BE2C (cell line): ENCODE data around the gene TMEM147.

Source experiments
- DNase-seq: peaks from one replicate; pipeline ENCODE4 v3.0.0-alpha.2; 2020
- H3K27me3 ChIP-seq: fragments of 250-450 bp; sonication (Bioruptor Pico); 2 replicates; pipeline ENCODE4 v1.5.1; 2020; ENCODE audit warnings: mild to moderate bottlenecking
- H3K36me3 ChIP-seq: fragments of 250-450 bp; sonication (Bioruptor Pico); 2 replicates; pipeline ENCODE4 v1.5.1; 2020; ENCODE audit warnings: mild to moderate bottlenecking
- H3K4me1 ChIP-seq: fragments of 250-450 bp; sonication (Bioruptor Pico); 2 replicates; pipeline ENCODE4 v1.5.1; 2020
- H3K4me3 ChIP-seq: 2 replicates; pipeline ENCODE4 v1.5.1; 2011; ENCODE audit warnings: low read depth, low read length
- H3K9me3 ChIP-seq: fragments of 250-450 bp; sonication (Bioruptor Pico); 2 replicates; pipeline ENCODE4 v1.5.1; 2020
- TF ChIP-seq, protein P1 (sequence below): IDR thresholded peaks from 2 replicates; pipeline ENCODE4 v1.5.1; 2012; ENCODE audit warnings: mild to moderate bottlenecking, low read depth, low read length

TMEM147 gene

DNA sequence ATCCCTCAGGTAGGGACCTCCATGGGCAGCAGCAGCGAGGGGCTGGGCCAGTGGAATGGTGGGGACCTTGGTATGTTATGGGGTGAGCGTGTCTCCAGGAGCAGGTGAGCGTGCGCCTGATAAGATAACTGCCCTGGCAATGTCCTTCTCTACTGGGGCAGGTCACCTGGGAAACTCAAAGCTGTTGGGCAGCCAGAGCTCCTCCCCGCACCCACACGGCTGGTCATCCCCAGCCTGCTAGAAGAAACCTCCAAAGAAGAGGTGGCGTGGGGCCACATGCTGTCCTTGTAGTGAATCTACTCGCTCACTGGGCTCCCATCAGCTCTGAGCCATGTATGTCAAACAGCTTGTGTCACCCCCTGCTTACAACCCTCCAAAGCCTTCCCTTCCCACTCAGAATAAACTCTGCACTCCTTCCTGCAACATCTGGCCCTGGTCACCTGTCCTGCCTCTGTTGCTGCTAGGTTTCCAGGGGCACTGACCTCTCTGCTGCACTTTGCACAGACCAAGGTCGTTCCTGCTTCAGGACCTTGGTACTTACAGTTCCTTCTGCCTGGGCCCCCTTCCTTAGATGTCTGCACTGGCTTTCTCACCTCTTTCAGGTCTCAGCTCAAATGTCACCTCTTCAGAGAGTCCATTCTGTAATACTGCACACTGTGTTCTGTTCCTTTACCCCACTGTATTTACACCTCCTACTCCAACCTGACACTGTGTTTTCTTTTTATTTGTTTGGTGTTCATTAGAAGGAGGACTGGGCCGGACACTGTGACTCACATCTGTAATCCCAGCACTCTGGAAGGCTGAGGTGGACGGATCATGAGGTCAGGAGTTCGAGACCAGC, 19.8 kb downstream of the TMEM147 start:
- TF ChIP-seq, protein P1, sequence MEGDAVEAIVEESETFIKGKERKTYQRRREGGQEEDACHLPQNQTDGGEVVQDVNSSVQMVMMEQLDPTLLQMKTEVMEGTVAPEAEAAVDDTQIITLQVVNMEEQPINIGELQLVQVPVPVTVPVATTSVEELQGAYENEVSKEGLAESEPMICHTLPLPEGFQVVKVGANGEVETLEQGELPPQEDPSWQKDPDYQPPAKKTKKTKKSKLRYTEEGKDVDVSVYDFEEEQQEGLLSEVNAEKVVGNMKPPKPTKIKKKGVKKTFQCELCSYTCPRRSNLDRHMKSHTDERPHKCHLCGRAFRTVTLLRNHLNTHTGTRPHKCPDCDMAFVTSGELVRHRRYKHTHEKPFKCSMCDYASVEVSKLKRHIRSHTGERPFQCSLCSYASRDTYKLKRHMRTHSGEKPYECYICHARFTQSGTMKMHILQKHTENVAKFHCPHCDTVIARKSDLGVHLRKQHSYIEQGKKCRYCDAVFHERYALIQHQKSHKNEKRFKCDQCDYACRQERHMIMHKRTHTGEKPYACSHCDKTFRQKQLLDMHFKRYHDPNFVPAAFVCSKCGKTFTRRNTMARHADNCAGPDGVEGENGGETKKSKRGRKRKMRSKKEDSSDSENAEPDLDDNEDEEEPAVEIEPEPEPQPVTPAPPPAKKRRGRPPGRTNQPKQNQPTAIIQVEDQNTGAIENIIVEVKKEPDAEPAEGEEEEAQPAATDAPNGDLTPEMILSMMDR: no peak
- peaks cover 19% of the 10 kb centered on the region; the same call in 1 of the 2 replicates for H3K27me3 ChIP-seq
- no peaks in the 10 kb centered on the region for H3K9me3 ChIP-seq
- H3K4me1 ChIP-seq: no peaks in the 10 kb centered on the region
- H3K36me3 ChIP-seq: no peaks in the 10 kb centered on the region
- no peak overlapping the region for H3K4me3 ChIP-seq
- no peak for DNase-seq

DNA sequence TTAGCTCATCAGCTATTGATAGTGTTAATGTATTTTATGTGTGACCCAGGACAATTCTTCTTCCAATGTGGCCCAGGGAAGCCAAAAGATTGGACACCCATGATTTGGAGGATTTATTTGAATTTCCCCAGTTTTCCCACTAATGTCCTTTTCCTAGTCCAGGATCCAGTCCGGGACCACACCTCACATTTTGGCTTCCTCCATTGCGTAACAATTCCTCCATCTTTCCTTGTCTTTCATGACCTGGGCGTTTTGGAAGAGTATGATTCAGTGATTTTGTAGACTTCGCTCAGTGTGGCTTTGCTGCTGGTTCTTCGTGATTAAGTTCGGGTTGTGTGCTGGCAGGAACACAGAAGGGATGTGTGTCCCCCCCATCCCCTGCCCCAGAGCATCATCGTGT, 21.3 kb downstream of the TMEM147 start:
- no peaks in the 10 kb centered on the region for H3K36me3 ChIP-seq
- TF ChIP-seq, protein P1: no peak
- no peaks in the 10 kb centered on the region for H3K4me1 ChIP-seq
- no peaks in the 10 kb centered on the region for H3K9me3 ChIP-seq
- H3K27me3 ChIP-seq: peaks cover 19% of the 10 kb centered on the region; the same call in 1 of the 2 replicates
- no peak for DNase-seq
- H3K4me3 ChIP-seq: no peak overlapping the region

DNA sequence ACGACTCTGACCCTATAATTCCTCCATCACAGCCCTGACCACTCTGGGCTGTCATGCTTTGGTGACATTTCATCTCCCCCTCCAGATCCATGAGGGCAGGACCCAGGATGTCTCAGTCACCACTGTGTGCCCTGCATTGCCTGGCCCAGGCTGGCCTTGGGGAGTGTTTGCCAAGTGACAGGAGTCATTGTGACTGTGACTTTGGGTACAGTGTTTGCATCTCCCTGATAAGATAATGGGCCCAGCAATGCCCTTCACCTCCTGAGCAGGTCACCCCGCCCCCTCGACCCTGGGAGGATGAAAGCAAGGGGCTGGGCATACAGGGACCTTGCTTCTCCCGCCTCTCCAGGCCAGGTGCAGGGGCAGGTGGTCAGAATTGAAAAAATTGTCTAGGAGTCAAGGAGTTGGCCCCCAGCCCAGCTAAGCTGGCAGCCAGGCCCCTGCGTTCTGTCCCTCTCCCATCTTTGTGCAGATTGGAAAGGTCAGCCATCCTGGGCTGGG, 23.9 kb downstream of the TMEM147 start:
- no peak for DNase-seq
- no peak overlapping the region for H3K4me3 ChIP-seq
- H3K9me3 ChIP-seq: no peaks in the 10 kb centered on the region
- H3K36me3 ChIP-seq: no peaks in the 10 kb centered on the region
- H3K4me1 ChIP-seq: no peaks in the 10 kb centered on the region
- H3K27me3 ChIP-seq: peaks cover 15% of the 10 kb centered on the region; the same call in 1 of the 2 replicates
- TF ChIP-seq, protein P1: no peak

DNA sequence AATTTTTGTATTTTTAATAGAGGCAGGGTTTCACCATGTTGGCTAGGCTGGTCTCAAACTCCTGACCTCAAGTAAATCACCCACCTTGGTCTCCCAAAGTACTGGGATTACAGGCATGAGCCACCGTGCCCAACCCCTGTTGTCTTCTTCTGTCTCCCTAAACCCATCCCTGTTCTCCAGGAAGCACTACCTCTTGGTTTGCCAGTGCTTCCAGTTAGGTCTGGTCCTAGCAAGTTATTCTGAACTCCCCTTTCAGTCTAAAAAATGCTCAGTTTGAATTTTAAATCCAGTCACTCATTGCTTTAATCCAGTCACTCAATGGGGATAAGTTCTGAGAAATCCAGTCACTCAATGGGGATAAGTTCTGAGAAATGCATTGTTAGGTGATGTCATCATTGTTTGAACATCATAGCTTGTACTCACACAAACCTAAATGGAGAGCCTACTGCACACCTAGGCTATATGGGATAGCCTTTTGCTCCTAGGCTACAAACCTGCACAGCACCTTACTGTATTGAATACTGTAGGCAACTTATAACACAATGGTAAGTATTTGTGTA, 26.1 kb downstream of the TMEM147 start:
- no peak for DNase-seq
- peaks cover 12% of the 10 kb centered on the region; the same call in 1 of the 2 replicates for H3K27me3 ChIP-seq
- no peaks in the 10 kb centered on the region; the same call in 1 of the 2 replicates for H3K9me3 ChIP-seq
- H3K4me1 ChIP-seq: no peaks in the 10 kb centered on the region
- H3K36me3 ChIP-seq: no peaks in the 10 kb centered on the region
- H3K4me3 ChIP-seq: no peak overlapping the region
- TF ChIP-seq, protein P1: no peak

DNA sequence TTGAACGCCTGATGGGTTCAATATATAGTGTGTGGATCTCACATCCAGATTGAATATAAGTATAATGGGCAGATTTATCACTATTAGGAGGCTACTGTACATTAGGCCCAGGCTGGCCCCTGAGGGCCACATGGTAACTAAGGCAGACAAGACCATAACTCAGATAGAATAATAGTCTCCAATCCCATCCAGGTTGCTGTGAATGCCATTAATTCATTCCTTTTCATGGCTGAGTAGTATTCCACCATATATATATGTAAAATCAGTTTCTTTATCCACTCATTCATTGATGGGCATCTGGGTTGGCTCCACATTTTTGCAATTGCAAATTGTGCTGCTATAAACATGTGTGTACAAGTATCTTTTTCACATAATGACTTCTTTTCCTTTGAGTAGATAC, 32.5 kb downstream of the TMEM147 start:
- Histone ChIP-seq H3K4me3 (no peak overlapping the region), H3K27me3 (peaks cover 4% of the 10 kb centered on the region; the same call in 1 of the 2 replicates), H3K36me3 (no peaks in the 10 kb centered on the region), H3K9me3 (no peaks in the 10 kb centered on the region; the same call in none of the 2 replicates), H3K4me1 (no peaks in the 10 kb centered on the region)
- no peak for DNase-seq
- TF ChIP-seq, protein P1: no peak
